Endothelial cell (in vitro differentiated cells): ENCODE measurements around the gene FGD2. TPM values are rescaled to one million over a fixed set of nuclear protein-coding genes. Genes with fewer than 3 reads are reported as not detected.

Experiments
- DNase-seq: peaks from one replicate; pipeline ENCODE4 v3.0.0; 2021; ENCODE audit warnings: low spot score
- H3K27ac Mint-ChIP-seq: one replicate; pipeline ENCODE4 v1.8.0; 2021; ENCODE audit warnings: mixed read lengths, inconsistent platforms; ENCODE audit not compliant: unreplicated experiment
- H3K27me3 Mint-ChIP-seq: one replicate; pipeline ENCODE4 v1.8.0; 2021; ENCODE audit warnings: mild to moderate bottlenecking, moderate library complexity, mixed read lengths, inconsistent platforms; ENCODE audit not compliant: unreplicated experiment
- H3K36me3 Mint-ChIP-seq: one replicate; pipeline ENCODE4 v1.8.0; 2021; ENCODE audit warnings: mild to moderate bottlenecking, low read depth, mixed read lengths, inconsistent platforms; ENCODE audit not compliant: unreplicated experiment
- H3K4me1 Mint-ChIP-seq: one replicate; pipeline ENCODE4 v1.8.0; 2021; ENCODE audit warnings: mild to moderate bottlenecking, mixed read lengths, inconsistent platforms; ENCODE audit not compliant: unreplicated experiment
- H3K4me3 Mint-ChIP-seq: one replicate; pipeline ENCODE4 v1.8.0; 2021; ENCODE audit warnings: mild to moderate bottlenecking, mixed read lengths, inconsistent platforms; ENCODE audit not compliant: unreplicated experiment
- H3K9me3 Mint-ChIP-seq: one replicate; pipeline ENCODE4 v1.8.0; 2021; ENCODE audit warnings: mixed read lengths, inconsistent platforms; ENCODE audit not compliant: unreplicated experiment
- CTCF ChIP-seq: fragments of 200-600 bp; sonication (generic); IDR thresholded peaks from one replicate; pipeline ENCODE4 v1.5.0; 2021; ENCODE audit warnings: antibody characterized with exemption; ENCODE audit not compliant: unreplicated experiment
- total RNA-seq: library from RNA; stranded (reverse); fragmentation: NEBNext Ultra II Directional; extraction: Animal tissue kit (Norgen Biotek cat#: 25700); gene quantifications from one replicate; pipeline ENCODE4 v1.2.1, GENCODE V29; 2021; ENCODE audit not compliant: unreplicated experiment

The FGD2 gene
- total RNA-seq, 1 donor from 2014 or later: 0.10 TPM

- no peak overlapping the region for H3K27ac Mint-ChIP-seq
- no peaks in the 10 kb centered on the region for H3K27me3 Mint-ChIP-seq
Measured at GRCh38 chr6:37048403-37048850, 43.0 kb downstream of the FGD2 start.

GRCh38 chr6:37048851-37049757, 43.6 kb downstream of the FGD2 start:
- Mint-ChIP-seq H3K9me3 (no peaks in the 10 kb centered on the region), H3K27ac (no peak overlapping the region), H3K4me3 (no peak overlapping the region), H3K36me3 (no peaks in the 10 kb centered on the region), H3K27me3 (no peaks in the 10 kb centered on the region), H3K4me1 (peaks cover 10% of the 10 kb centered on the region)
- DNase-seq: no peak
- TF ChIP-seq CTCF: no peak

More at GRCh38 chr6:37048403-37048850, 43.0 kb downstream of the FGD2 start:
- H3K36me3 Mint-ChIP-seq: no peaks in the 10 kb centered on the region
- no peak for TF ChIP-seq CTCF
- no peak overlapping the region for H3K4me3 Mint-ChIP-seq
- H3K9me3 Mint-ChIP-seq: no peaks in the 10 kb centered on the region
- no peak for DNase-seq
- H3K4me1 Mint-ChIP-seq: peaks cover 10% of the 10 kb centered on the region

- H3K4me3 Mint-ChIP-seq: no peak overlapping the region
- no peak for DNase-seq
- peaks cover 3% of the 10 kb centered on the region for H3K27me3 Mint-ChIP-seq
- peaks cover 12% of the 10 kb centered on the region for H3K4me1 Mint-ChIP-seq
- no peaks in the 10 kb centered on the region for H3K9me3 Mint-ChIP-seq
- no peak for TF ChIP-seq CTCF
- H3K36me3 Mint-ChIP-seq: no peaks in the 10 kb centered on the region
- H3K27ac Mint-ChIP-seq: no peak overlapping the region
Measured at GRCh38 chr6:37049758-37050044, 44.2 kb downstream of the FGD2 start.

- H3K27me3 Mint-ChIP-seq: peaks cover 4% of the 10 kb centered on the region
- H3K9me3 Mint-ChIP-seq: no peaks in the 10 kb centered on the region
- no peaks in the 10 kb centered on the region for H3K36me3 Mint-ChIP-seq
- peaks cover 16% of the 10 kb centered on the region for H3K4me1 Mint-ChIP-seq
- peak overlapping the region; percentile 14 for H3K27ac Mint-ChIP-seq
- peak overlapping the region; percentile 62 for H3K4me3 Mint-ChIP-seq
- DNase-seq: no peak
- TF ChIP-seq CTCF: no peak
Measured at GRCh38 chr6:37050045-37050853, 44.8 kb downstream of the FGD2 start.

GRCh38 chr6:37050854-37051137, 45.3 kb downstream of the FGD2 start:
- Mint-ChIP-seq H3K27me3 (peaks cover 4% of the 10 kb centered on the region), H3K4me1 (peaks cover 16% of the 10 kb centered on the region), H3K9me3 (no peaks in the 10 kb centered on the region), H3K27ac (no peak overlapping the region), H3K4me3 (no peak overlapping the region), H3K36me3 (no peaks in the 10 kb centered on the region)
- TF ChIP-seq CTCF: no peak
- no peak for DNase-seq
